22Rv1 (cell line): Measurements from ENCODE around the gene ATP2A3.
A peak's percentile ranks its signal among the peaks of the same experiment; 100 is the strongest.

Source experiments
- CTCF ChIP-seq: fragments of 450-650 bp; IDR thresholded peaks from 2 replicates; pipeline ENCODE4 v1.5.1; 2017; ENCODE audit warnings: mild to moderate bottlenecking
- ZFX ChIP-seq: fragments of 450-650 bp; IDR thresholded peaks from 2 replicates; pipeline ENCODE4 v1.6.1; 2017; ENCODE audit warnings: antibody characterized with exemption, borderline replicate concordance

- TF ChIP-seq CTCF (0 out of 2 replicates have a peak, but pooled peaks have one; percentile 10), ZFX (no peak)
These were observed 71.9 kb downstream of the ATP2A3 start for GRCh38 chr17:3892095-3892998.
